HEK293T (cell line): ENCODE measurements around the gene ZNF579.

Experiments
- CTCF ChIA-PET: fragments of 350-600 bp; formaldehyde crosslinking; extraction: SDS; loops from one replicate; lab custom pipeline; 2021; ENCODE audit warnings: antibody characterized with exemption, inconsistent platforms; lab: Yijun Ruan, JAX
- POLR2A ChIA-PET: fragments of 350-600 bp; formaldehyde crosslinking; extraction: SDS; loops from one replicate; lab custom pipeline; 2020; ENCODE audit warnings: antibody characterized with exemption, inconsistent platforms; lab: Yijun Ruan, JAX
- DNase-seq: peaks from one replicate; pipeline ENCODE4 v3.0.0; 2012; ENCODE audit warnings: mixed read lengths; ENCODE audit errors: extremely low spot score
- ARNT ChIP-seq: fragments of 450-650 bp; IDR thresholded peaks from 2 replicates; pipeline ENCODE4 v1.6.1; 2017; ENCODE audit warnings: mild to moderate bottlenecking
- BHLHE40 ChIP-seq: fragments of 450-650 bp; IDR thresholded peaks from 2 replicates; pipeline ENCODE4 v1.6.1; 2016; ENCODE audit warnings: mild to moderate bottlenecking, moderate library complexity, borderline replicate concordance
- CTBP1 ChIP-seq: fragments of 450-650 bp; IDR thresholded peaks from 2 replicates; pipeline ENCODE4 v1.6.1; 2016; ENCODE audit warnings: borderline replicate concordance
- ELF4 ChIP-seq: fragments of 450-650 bp; IDR thresholded peaks from 2 replicates; pipeline ENCODE4 v1.6.1; 2017; ENCODE audit warnings: antibody characterized with exemption
- FOXA1 ChIP-seq: fragments of 450-650 bp; IDR thresholded peaks from 2 replicates; pipeline ENCODE4 v1.6.1; 2016; ENCODE audit warnings: mild to moderate bottlenecking
- FOXK2 ChIP-seq: fragments of 450-650 bp; IDR thresholded peaks from 2 replicates; pipeline ENCODE4 v1.6.1; 2016; ENCODE audit warnings: mild to moderate bottlenecking
- FOXM1 ChIP-seq: fragments of 450-650 bp; IDR thresholded peaks from 2 replicates; pipeline ENCODE4 v1.6.1; 2017; ENCODE audit warnings: mild to moderate bottlenecking, borderline replicate concordance
- HDGF ChIP-seq: fragments of 450-650 bp; IDR thresholded peaks from 2 replicates; pipeline ENCODE4 v1.6.1; 2017; ENCODE audit warnings: antibody characterized with exemption, borderline replicate concordance
- L3MBTL2 ChIP-seq: fragments of 450-650 bp; conservative IDR thresholded peaks from 2 replicates; pipeline ENCODE4 v1.6.1; 2016; ENCODE audit warnings: mild to moderate bottlenecking
- LEF1 ChIP-seq: fragments of 450-650 bp; IDR thresholded peaks from 2 replicates; pipeline ENCODE4 v1.6.1; 2017; ENCODE audit warnings: mild to moderate bottlenecking, borderline replicate concordance
- NFRKB ChIP-seq: fragments of 450-650 bp; IDR thresholded peaks from 2 replicates; pipeline ENCODE4 v1.6.1; 2016; ENCODE audit warnings: mild to moderate bottlenecking, moderate library complexity
- PKNOX1 ChIP-seq: fragments of 450-650 bp; IDR thresholded peaks from 2 replicates; pipeline ENCODE4 v1.6.1; 2016
- SP1 ChIP-seq: fragments of 450-650 bp; IDR thresholded peaks from 2 replicates; pipeline ENCODE4 v1.6.1; 2017
- SUZ12 ChIP-seq: fragments of 450-650 bp; IDR thresholded peaks from 2 replicates; pipeline ENCODE4 v1.6.1; 2016; ENCODE audit warnings: mild to moderate bottlenecking
- TARDBP ChIP-seq: fragments of 450-650 bp; IDR thresholded peaks from 2 replicates; pipeline ENCODE4 v1.6.1; 2016
- ZNF384 ChIP-seq: fragments of 450-650 bp; IDR thresholded peaks from 2 replicates; pipeline ENCODE4 v1.6.1; 2016

The ZNF579 gene

GRCh38 chr19:55528030-55528803 is 52.4 kb downstream of the ZNF579 start:
- DNase-seq = no peak
- CTCF ChIA-PET = interaction anchor here (0.6 kb wide), 1 partner anchor 125 kb away, joined by 3 read pairs; no protein-coding TSS in a partner anchor
- TF ChIP-seq LEF1 = no peak
- TF ChIP-seq NFRKB = no peak
- no peak for TF ChIP-seq FOXA1
- TF ChIP-seq FOXM1 = no peak
- no peak for TF ChIP-seq SUZ12
- no peak for TF ChIP-seq PKNOX1
- TF ChIP-seq ARNT = no peak
- TF ChIP-seq ZNF384 = no peak
- TF ChIP-seq CTBP1 = no peak
- TF ChIP-seq FOXK2 = no peak
- no peak for TF ChIP-seq HDGF
- POLR2A ChIA-PET = interaction anchor here (1.1 to 1.4 kb wide), 2 partner anchors 52 to 78 kb away, joined by 3 read pairs; partner anchors contain the start of gene ZNF579

- TF ChIP-seq FOXM1 (no peak), CTBP1 (no peak), FOXK2 (no peak), ELF4 (no peak), PKNOX1 (no peak), HDGF (no peak), TARDBP (no peak), BHLHE40 (no peak), SUZ12 (no peak), ZNF384 (no peak), L3MBTL2 (no peak), FOXA1 (no peak), LEF1 (no peak), ARNT (no peak), NFRKB (no peak), SP1 (no peak)
- no peak for DNase-seq
- ChIA-PET CTCF (no interaction called here), POLR2A (interaction anchor here (1.1 to 1.4 kb wide), 2 partner anchors 53 to 79 kb away, joined by 3 read pairs; partner anchors contain the start of gene ZNF579)
Measured at GRCh38 chr19:55527197-55528029, 53.2 kb downstream of the ZNF579 start.
